Gastroesophageal sphincter (tissue), 3 donors: ENCODE data around the gene LRRC49.

Source experiments
- EP300 ChIP-seq: sonication (generic); formaldehyde crosslinking; IDR thresholded peaks from one replicate; pipeline ENCODE4 v1.6.1; 2017; ENCODE audit warnings: antibody characterized with exemption, mild to moderate bottlenecking
- POLR2A ChIP-seq, 2 donors: fragments of 450-650 bp; IDR thresholded peaks; one replicate each; pipeline ENCODE4 v1.6.1; 2017; ENCODE audit warnings: antibody characterized with exemption in 2 of 2, mild to moderate bottlenecking in 2 of 2, moderate library complexity in 1 of 2
- POLR2AphosphoS5 ChIP-seq: sonication (generic); formaldehyde crosslinking; IDR thresholded peaks from one replicate; pipeline ENCODE4 v1.6.1; 2017; ENCODE audit warnings: antibody characterized with exemption
- TF ChIP-seq, protein P1 (sequence below), 4 experiments: fragments of 200-600 bp in 2 of 4; fragments of 450-650 bp in 2 of 4; sonication (generic) in 1 of 4; IDR thresholded peaks; one replicate each; pipeline ENCODE4 v1.5.1; 2017 to 2019; ENCODE audit warnings: antibody characterized with exemption in 4 of 4, mild to moderate bottlenecking in 2 of 4, moderate library complexity in 2 of 4

DNA sequence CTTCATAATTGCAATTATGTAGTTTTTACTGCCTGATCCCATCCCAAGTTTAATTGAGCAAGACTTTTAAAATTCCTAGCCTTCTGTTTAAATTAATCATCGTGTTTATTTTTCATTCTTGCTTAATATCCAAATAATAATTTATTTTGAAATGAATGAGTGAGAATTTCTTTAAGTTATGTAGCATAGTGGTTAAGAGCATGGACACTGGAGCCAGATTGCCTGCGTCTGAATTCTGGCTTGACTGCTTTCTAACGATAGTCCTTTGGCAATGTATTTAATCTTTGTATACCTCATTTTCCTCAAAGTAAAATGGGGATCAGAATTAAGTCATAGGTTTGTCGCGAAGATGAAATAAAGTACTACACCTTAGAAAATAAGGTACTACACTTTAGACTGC is 71.4 kb downstream of the LRRC49 start:
- TF ChIP-seq POLR2A (IDR thresholded peaks at IDR 0.05) = no peak
- TF ChIP-seq, protein P1, sequence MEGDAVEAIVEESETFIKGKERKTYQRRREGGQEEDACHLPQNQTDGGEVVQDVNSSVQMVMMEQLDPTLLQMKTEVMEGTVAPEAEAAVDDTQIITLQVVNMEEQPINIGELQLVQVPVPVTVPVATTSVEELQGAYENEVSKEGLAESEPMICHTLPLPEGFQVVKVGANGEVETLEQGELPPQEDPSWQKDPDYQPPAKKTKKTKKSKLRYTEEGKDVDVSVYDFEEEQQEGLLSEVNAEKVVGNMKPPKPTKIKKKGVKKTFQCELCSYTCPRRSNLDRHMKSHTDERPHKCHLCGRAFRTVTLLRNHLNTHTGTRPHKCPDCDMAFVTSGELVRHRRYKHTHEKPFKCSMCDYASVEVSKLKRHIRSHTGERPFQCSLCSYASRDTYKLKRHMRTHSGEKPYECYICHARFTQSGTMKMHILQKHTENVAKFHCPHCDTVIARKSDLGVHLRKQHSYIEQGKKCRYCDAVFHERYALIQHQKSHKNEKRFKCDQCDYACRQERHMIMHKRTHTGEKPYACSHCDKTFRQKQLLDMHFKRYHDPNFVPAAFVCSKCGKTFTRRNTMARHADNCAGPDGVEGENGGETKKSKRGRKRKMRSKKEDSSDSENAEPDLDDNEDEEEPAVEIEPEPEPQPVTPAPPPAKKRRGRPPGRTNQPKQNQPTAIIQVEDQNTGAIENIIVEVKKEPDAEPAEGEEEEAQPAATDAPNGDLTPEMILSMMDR (IDR thresholded peaks at IDR 0.05) = no peak
- no peak for TF ChIP-seq POLR2AphosphoS5
- TF ChIP-seq EP300 = no peak
